NCI-H2107 treated with DMSO at 0.1 percent for 48 hours (cell line): ENCODE data around the gene GPR158.

Experiments used
- DNase-seq: peaks from one replicate; lab custom pipeline; 2025; ENCODE audit not compliant: unreplicated experiment; lab: John Stamatoyannopoulos, UW

GPR158 gene

DNA sequence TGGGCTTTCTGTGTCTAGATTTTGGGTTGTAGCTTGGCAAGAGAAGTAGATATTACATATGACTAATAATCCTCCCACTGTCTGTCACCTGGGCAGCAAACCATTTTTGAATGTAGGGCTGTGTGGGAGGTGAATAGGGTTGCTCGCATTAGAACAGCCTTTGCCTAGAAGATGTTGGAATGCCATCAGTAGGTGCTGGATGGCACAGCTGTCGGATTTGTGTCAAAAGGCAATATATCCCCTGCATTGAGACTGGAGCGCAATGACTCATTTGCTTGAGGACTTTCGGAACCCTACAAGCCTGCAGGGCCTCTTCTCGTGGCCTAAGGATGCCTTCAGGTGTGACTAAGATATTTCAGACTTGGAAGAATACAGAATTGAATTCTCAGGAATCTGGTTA is 323.8 kb downstream of the GPR158 start:
- no peak for DNase-seq

DNA sequence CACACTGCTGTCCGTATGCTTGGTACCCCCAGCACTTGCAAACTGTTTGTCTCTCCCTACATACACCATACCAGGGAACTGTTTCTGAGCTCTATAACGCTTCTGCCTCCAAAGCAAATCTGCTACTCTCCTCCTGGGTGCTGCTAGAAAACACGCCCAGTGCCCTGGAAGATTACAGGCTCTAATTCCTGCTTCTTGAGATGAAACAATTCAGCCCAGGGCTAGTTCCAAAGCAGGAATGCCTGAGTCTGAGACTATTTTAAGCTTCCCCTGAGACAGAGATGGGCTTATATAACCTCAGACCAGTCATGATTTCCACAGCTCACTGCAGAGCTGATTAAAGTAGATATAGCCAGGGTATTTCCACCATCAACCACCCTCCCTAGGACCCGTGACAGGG is 327.1 kb downstream of the GPR158 start:
- no peak for DNase-seq

DNA sequence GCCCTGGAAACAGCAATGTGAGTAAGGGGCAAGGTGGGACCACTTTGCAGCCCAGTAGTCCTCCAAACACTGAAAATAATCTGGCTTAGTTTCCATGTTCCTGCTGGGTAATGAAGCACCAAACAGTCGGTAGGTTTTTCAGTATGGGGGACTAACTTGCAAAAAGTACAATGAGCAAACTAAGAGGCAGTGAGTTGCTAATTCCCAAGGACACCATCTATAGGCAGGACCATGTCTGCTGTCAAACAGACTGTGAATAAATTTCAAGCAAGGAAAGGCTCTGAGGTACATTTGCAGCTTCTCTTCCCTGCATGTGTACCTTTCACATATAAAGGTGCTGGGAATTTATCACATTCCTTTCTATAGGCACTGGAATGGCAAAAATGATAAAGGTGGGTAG is 327.7 kb downstream of the GPR158 start:
- DNase-seq, result no peak

DNA sequence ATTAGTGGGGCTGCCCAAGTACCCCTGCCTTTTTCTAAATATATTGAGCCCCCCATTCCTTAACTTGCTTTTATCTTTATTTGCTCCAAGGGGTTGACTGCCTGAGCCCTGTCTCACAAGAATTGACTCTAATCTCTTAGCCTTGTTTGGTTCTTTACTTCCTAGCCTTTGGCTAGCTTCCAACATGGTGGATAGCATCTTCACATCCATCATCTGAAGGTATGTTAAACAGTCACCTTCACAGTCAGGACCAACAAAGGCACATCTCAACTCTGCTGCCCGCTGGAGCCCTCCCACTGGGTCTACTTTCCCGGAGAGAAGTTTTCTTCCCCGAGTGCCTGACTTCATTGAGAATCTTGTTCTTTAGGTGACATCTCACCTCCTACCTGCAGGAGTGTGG is 329.5 kb downstream of the GPR158 start:
- DNase-seq, result no peak

DNA sequence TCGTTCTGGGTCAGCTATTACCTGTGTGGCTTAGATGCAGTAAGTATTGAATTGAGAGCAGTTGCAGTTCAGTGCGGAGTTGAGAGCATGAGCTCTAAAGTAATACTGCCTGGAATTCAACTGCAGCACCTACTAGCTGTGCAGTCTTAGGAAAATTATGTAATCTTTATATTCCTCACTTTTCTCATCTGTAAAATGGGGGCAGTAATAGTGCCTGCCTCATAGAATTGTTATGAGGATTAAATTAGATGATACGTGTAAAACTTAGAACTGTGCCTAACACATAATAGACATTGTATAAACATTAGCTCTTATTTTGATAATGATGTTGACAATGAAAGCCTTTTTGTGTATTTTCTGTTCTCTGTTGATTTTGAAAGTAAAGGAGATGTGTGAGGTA is 330.0 kb downstream of the GPR158 start:
- DNase-seq, result no peak

DNA sequence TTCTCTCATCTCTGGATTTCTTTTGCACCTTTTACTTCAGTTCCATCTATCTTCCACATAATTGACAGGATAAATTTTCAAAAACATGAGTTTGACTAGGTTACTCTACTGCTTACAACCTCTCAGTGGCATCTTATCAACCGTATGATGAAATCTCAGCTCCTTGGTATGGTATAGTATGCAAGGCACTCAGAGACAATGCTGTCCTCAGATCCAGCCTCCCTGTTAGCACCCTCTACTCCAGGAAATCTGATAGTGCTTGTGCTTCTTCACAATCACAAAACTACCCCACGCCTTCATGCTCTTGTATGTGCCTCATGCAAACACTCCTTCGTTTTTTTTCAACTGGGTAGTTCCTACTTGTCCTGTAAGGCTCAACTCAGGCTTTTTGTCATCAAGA is 330.7 kb downstream of the GPR158 start:
- no peak for DNase-seq

DNA sequence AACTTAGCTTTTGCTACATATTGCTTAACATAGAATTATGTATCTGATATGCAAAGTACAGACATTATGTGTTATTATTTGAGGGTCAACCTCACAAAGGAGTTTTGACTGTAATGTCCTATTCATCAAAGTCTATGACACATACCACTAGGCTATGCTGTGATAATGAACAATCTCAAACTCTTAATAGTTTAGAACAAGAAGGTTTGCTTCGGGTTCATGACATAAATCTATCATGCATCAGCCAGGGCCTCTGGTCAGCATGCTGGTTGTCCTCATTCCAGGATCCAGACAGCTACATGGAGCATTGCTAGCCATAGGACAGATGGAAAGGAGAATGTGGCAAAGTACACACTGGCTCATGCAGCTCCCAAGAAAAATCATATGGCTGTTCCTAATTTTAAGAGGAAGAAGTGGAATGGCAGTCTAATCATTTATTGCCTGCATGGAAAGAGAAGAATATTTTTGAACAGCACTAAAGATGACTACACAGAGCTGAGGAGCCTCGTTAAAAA is 332.1 kb downstream of the GPR158 start:
- no peak for DNase-seq

DNA sequence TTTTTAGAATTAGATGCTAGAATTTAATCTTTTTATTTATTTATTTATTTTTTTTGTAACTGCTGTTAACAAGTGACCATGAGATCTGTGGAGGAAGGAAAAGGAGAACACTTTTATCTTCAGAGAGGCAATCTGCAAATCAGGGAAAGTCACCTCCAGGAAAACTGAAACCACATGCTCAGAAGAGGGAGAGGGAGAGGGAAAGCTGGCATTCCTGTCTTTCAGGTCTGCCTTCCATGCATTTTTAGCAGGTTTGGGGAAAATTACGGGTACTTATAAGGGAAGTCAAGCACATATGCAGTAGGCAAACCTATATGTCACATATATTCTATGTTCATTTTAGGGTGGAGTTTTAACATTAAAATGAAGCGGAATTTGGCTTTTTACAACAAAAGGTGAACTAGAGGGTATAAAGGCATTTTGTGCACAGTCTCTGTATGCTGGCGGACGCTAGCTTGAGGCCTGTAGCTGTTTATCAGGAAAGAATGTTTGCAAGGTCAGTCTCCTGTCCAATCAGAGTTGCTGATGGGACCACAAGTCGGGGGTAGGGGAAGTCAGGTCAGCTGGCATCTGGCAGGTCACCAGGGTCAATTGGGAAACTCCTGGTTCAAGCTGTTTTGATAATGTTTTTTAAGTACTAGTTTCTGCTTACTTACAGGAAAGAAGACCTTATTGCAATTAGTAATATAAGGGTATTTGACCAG is 333.5 kb downstream of the GPR158 start:
- no peak for DNase-seq

DNA sequence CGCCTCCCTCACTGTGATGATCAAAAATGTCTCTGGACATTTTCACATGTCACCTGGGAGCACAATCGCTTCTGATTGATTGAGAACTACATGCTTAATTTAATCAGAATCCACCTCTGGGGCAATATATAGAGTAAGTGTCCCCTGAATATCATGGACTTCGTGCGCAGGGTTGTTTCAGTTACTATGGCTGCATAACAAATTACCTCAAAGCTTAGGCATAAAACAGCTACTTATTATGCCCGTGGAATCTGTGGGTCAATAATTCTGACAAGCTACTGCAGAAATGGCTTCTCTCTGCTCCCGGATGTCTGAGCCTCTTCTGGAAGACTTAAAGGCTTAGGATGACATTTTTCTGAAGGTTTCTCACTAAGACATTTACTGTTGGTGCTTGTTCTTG is 334.4 kb downstream of the GPR158 start:
- no peak for DNase-seq

DNA sequence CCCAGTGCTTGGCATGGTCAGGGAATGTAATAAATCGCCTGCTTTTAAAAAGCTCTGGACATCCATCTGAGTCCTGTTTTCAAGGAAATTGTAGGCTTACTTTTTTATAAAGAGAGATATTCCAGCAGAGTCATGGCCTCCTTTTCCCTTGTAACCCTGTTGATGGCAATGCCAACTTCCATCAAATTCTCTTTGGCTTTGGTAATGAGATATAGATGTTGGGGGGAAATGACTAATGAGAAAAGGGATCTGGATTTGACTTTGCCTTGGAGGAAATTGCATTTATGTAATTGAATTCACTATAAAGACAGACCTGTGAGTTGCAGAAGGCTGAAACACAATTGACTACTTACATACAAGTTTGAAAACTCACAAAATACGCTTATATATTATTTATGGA is 347.5 kb downstream of the GPR158 start:
- no peak for DNase-seq

DNA sequence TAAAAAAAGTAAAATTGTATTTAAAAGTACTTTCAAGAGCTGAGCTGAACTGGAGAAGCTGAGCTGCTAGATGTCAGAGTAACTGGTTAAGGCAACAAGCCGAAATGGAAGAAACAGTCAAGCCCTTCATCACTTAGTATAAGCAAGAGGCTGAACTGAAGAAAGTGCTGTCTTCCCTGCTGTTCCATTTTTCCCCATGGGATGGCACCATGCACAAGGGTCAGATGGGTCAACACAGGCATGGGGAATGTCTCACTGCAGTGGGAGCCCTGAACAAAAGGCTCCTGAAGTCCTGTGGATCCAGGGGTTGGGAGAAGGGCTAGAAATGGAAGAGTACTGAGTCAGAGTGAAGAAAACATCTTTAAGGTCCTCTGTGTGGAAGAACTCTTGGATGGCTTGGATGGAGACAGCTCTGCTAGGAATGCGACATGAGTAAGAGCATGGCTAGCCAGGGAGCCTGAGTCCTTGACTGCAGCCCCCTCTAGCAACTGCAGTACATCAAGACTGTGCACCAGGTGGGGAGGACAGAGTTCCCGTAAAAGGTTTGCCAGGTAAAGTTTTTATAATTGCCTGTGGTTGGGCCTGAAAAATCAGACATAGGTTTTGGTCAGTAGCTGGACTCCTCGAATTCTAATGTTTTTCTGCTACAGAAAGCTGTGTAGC is 348.3 kb downstream of the GPR158 start:
- DNase-seq, result no peak

DNA sequence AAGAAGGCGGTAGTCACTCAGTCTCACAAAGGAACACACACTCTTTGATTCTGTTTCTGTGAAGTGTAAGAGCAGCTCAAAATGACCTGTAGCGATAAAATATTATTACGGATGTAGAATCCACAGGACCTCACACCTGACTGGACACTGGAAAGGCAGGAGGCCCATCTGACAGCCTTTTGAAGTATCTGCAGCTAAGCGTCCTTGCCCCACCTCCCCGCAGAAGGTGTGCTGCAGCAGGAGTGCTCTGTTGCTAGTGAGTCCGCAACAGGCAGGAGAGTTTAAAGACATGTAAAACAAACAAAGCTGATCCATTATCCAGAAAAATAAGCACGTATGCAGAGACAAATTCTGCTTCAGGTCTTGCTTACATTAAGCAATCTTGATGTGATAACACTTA is 355.5 kb downstream of the GPR158 start:
- no peak for DNase-seq

DNA sequence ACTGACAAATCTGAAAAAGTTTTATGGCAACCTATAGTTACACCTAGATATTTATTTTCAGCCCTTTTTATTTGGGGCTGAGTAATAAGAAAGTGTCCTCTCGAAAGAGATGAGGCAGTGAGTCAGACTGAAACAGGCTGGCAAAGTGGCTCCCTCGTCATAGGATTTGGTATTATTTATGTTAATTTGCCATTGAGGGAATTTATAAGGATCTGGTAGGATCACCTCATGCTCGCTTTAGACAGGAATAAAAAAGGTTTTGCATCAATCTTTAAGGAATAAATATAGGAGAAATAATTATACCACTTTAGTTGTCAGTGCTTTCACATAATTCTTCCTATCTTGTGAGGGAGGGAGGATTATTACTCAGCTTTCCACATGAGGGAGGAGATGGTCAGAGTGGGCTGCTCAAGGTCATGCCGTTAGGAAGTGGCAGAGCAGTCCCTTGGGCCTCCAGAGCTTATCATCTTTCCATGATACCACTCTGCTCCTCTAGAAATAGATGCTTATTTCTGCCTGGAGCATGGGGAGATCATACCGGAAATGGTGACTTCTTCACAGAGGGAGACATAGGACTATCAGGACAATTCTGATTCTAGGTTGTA is 356.8 kb downstream of the GPR158 start:
- DNase-seq, result no peak

DNA sequence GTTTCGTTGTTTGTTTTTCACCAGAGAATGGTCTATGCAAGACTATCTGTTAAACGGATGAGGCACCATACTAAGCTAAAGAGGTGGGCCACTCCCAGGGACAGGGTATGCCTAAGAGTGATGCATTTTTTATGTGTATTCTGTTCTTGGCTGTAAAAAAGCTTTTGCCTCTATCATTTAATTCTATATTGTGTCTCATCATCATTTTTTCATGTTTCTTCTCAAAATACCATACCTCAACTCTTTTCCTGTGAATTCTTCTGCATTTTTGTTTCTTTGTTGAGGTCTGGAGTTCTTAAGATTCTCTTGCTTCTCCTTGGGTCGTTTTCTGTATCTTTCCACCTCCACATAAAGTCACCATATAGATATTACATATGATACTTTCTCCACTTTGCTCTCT is 357.4 kb downstream of the GPR158 start:
- DNase-seq, result no peak

DNA sequence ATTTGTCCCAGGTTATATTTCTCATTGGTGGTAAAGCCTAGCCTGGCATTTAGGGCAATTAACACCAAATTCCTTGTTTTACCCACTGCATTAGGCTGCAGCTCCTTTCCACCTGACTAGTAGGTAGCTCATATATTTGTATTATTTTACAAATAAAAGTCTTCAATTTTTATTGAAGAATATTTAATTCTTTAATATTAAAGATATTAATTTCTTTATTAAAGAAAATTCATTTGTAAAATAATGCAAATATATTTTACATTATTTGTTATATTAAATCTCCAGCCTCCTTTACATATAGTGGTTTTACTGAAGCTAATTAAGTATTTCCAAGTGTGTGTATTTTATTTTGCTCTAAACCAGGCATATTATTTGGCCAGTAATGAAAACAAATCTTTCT is 361.2 kb downstream of the GPR158 start:
- DNase-seq, result no peak

DNA sequence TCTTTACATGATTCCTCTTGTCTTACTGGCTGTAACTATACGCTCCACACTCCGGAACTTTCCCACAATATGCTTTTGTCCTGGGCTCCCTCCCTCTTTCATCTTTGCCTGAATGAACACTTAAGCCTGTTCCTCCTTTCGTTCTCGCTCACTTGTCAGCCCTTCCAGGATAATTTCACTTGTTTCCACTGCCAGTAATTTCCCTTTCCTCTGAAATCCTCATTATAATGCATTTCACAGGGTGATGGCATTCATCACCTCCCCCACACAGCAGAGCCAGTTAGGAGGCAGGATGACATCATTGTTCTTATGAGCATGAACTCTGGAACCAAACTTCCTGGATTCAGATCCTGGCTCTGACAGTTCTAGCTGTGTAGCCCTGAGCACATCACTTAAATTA is 372.6 kb downstream of the GPR158 start:
- no peak for DNase-seq

DNA sequence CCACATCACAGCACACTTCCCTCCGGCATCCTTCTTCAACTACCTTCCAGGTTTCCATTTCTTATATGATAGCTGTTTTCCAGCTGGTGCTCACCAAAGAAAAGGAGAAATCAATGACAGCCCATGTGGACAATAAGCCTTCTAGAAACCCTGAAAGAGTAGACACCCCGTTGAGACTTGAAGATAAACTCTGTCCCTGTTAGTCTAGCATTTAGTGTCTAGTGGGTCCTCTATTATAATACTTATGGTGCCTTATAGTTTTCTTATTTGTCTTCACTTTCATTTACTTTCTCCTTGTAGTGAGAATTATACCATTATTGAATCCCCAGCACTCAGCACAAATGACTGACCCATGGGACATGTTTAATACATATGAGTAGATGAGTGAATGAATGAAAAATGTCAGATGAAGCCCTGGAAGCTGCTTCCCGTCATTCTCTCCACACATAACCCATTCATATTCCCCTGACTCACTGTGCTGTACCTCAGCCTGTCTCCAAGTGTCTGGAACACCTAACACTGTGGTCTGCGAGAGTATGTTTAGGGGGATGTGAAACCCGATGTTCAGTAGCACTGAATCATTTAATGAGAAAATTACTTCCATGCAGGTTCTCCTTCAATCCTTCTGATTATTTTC is 377.6 kb downstream of the GPR158 start:
- no peak for DNase-seq

DNA sequence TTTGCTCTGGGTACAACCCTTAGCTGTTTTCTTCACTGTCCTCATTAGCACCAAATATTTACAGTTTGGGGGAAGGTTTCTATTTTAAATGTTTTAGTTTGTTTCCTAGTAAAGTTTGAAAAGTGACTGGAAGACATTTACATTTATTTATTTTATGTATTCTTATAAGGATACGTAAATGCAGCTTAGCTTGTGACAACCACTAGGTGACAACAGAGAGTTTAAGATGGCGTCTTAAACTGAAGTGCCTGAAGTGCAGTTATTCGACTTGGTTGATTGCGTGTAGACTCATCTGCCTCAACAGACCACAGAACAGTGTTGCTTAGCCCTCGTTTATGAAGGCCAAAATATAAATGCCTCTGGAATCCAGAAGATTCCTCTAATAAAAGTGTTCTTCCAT is 381.1 kb downstream of the GPR158 start:
- DNase-seq, result no peak

DNA sequence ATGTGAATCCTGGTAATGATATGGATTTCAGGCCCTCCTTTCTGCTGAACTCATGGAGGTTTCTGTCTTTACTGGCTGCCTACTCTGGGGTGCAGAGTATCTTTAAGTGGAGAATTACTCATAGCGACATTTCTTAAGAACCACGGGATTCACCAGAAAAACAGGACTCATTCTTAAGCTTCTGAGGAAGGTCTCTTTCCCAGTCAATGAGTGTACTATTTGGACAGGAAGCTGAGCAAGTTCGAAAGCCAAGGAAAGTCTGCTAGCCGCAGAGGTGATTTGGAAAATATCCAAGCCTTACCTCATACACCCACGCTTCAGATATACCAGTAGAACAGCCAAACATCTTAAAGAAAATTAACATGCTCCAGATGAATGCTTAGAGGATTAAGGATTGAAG is 381.7 kb downstream of the GPR158 start:
- no peak for DNase-seq

DNA sequence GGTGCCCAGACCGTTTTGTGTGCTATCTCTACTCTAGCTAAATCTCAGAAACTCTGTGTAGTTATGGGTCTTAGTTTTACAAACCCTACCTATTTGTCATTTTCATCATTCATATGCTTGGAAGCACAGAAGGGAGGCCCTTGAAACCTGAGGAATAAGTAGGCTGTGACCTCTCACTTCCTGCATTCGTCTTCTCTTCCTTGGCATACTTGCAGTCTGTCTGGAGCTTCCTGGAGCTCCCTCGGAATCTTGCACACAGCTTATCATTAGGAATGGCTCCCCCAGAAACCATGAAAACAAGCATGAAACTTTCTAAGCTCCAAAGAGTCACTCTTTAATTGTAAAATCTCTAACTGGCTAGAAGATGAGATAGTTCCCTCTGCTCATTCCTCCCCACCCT is 382.3 kb downstream of the GPR158 start:
- no peak for DNase-seq

DNA sequence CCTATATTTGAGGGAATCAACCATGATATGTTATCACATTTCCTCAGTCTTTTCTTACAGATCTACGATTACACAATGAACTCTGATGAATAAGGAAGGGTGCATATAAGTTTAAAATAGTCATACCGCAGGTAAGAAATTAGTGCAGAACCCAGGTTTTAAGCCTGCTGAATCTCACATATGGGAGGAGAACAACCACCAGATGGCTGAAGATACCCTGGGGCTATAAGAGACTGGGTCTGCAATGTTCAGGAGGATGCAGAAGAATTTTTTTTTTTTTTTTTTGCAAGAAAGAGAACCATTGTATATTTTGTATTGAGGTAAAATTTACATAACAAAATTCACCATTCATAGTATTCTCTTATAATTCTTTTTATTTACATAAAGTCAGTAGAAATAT is 387.0 kb downstream of the GPR158 start:
- DNase-seq, result no peak

DNA sequence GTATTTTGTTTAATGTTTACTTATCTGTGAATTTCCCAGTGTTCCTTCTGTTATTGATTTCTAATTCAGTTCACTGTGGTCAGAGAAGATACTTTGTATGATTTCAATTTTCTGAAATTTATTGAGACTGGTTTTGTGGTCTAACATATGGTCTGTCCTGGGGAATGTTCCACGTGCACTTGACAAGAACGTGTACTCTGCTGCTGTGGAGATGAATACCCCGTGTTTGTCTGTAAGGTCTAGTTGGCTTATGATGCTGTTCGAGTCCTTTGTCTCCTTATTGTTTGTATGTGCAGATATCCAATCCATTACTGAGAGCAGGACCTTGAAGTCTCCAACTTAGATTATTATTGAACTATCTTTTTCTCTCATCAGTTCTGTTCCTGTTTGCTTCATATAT is 387.7 kb downstream of the GPR158 start:
- DNase-seq, result no peak
